Stimulated activated CD8-positive, alpha-beta memory T cell treated with anti-CD3 and anti-CD28 coated beads, Interleukin-2, amount 100 ng/mL, for 1 hour (primary cell): ENCODE results near the gene PSMA3.
"Not testable (repeated sequence)": the region's sequence is repeated elsewhere in the genome, so short reads cannot be mapped to it uniquely, and the experiment has no call there.

Experiments
- DNase-seq, 2 donors: peaks; one replicate each; pipeline ENCODE4 v3.0.0-alpha.2; 2020; ENCODE audit warnings: low read depth in 2 of 2

Gene PSMA3

DNA sequence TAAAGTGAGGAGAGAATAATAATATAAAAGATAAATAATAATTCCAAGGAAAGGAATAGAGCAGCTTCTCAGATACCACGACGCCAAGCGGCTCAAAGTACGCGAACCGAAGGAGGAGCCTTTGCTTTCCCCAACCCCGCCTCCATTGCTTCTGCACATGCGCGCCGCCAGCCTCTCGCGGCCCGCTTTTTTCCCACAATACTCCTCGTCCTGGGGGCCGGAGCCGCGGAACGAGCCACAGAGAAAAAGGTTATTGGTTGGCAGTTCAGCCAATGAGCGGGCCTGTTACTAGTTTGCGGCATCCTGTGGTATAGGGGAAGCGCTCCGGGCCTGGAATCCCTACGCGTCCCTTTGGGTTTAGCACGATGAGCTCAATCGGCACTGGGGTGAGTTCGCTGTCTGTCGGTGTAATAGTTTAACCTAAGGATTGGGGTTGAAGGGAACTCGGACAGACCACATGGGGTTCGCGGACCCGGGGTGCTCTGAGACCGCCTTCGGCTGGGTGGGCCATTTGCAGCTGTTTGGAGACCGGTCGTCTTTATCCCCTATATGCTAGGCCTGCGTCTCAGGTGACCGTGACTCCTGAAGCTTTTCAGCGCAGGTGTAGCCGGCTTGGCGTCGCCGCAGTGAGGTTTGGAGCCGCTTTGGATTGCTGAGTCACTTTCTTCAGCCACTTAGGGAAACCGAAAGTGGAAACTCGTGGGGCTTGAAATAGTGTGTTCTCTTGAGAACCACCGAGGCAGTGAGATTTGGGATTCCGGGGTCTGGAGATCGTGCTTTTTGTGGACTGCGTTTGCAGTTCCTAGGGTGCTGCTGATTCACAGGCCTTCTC is at the start of gene PSMA3:
Gene PSMA3, plus strand, starts transcription at position 288 of the 832 bp plus-strand sequence. Its CDS starts 78 bp downstream, at position 366.
- peak; percentile 93 to 96 for DNase-seq

DNA sequence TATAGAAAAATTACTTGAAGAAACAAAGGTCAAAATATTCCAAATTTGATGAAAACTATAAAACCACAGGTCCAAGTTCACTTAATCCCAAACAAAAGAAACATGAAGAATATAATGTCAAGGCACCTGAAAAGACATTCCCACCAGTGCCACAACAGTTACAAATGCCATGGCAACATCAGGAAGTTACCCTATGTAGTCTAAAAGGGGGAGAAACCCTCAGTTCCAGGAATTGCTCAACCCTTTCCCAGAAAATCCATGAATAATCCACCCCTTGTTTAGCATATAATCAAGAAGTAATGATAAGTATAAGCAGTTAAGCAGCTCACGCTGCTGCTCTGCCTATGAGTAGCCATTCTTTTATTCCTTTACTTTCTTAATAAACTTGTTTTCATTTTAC is 48.4 kb upstream of the PSMA3 start:
- DNase-seq = no peak

DNA sequence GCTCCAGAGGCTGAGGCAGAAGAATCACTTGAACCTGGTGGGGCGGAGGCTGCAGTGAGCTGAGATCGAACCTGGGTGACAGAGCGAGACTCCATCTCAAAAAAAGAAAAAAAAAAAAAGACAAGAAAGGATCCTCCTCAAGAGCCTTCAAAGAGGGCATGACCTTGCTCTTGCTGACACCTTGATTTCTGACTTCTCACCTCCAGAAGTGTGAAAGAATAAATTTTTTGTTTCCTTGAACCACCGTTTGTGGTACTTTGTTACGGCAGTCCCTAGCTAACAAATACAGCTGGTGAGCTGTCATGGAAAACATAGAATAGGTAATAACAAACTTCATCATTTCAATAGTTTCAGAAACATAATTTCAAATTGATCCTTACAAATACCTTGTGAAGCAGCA is 46.6 kb upstream of the PSMA3 start:
- no peak for DNase-seq

DNA sequence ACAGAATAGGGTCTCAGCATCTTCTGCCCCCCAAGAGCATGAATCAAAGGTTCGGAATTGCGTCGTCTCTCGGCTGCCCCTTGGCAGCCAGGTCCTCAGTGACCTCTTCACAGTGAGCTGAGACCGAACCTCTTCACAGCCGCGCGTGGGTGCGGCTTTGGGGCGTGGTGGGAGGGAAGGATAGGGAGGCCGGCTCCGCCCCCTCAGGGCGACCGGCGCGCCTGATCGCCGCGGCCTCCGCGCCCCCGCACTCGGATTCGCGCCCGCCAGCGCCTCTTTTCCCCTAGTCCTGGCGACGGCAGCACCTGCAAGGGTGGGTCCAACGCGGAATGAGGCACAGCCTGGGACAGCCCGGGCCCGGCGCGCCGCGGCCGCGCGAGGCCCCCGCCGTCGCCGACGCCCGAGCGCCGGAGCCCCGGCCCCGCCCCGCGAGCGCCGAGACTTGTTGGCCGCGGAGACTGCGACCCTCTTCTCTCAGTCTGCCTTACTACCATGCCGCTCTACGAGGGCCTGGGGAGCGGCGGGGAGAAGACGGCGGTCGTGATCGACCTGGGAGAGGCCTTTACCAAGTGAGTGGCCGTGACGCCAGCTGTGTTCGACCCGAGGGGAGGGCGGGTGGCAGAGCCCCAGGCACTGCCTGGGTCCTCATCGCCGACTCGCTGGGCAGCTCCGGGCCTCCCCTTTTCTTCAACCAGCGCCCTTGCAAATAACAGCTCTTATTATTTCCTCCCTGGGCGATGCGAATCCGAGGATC is 44.7 kb upstream of the PSMA3 start, which contains the start of gene ACTR10:
Gene ACTR10, plus strand, starts transcription at position 424 of the 754 bp plus-strand sequence. Its CDS starts 69 bp downstream, at position 493.
- DNase-seq = peak; percentile 74 to 77

DNA sequence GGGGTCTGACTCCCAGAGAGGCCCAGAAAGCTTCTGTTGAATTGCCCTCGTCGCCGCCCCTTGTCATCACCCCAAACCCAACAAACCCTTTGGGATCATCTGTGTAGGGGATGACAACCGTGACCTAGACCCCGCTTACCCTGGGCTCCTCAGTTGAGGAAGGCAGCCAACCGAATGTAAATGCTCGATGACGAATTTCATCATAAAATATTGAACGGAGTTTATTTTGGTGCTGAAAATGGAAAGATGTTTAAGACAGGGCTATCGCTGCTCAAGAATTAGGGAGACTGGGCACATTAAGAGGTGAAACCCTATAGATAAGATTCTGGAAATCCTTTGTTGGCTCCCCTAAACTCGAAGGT is 44.2 kb upstream of the PSMA3 start:
- no peak for DNase-seq

DNA sequence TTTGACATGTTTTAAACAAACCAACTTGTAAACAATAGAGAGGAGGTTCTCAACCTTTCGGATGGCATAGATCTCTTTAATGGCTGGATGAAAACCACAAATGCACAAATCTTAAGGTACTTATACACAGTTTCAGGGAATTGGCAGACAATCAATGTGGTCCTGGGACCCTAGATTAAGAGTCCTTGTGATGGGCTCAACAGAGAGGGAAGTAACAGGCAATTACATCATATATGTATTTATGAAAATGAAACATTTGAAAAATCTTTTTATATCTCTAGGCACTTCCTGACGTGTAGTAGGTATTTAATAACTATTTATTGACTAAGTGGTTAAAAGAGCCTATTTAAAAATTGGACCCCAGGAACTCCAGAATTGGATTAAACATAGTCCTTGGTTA is 43.8 kb upstream of the PSMA3 start:
- DNase-seq = no peak

DNA sequence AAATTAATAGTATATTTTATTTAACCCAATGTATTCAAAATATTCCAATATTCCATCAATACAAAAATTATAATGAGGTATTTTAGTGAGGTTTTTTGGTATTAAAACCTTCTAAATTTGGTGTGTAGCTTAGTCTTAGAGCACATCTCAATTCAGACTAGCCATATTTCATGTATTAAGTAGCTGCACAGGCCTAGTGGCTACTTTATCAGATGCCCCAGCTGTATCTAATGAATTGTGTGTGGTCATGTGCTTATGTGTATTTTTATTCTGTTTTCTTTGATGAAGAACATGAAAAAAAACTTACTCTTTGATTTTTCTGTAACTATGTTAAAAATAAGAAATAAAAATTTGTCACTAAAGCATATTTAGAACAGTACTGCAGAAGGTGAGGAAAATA is 31.5 kb upstream of the PSMA3 start:
- DNase-seq = no peak

DNA sequence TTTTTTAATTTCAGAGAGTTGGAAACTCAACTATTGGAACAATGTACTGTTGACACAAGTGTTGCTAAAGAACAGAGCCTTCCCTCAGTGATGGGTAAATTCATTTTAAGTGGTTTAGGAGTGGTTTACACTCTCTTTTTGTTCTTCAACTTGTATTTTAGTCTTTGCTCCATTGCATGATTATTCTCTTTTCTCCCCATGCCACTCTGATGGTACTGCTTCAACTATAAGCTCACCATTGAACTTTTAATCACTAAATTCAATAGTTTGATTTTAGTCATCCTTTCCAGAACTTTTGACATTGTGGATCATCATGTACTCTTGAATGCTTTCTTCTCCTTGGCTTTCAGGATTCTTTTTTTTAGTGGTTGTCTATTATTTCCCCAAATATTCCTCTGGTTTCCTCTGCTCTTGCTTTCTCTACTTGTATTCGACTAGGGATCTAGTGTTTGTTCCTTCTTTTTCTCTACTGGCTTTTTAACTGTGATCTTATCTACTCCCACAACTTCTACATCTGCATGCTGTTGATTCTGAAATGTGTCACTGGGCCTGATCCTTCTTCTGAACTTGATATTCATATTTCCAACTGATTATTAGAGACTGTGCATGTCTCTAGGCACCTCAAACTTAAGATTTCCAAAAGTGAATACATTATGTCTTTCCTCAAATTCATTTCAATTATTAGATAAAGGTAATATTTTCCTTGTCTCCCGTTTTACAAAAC is 29.3 kb upstream of the PSMA3 start:
- no peak for DNase-seq

DNA sequence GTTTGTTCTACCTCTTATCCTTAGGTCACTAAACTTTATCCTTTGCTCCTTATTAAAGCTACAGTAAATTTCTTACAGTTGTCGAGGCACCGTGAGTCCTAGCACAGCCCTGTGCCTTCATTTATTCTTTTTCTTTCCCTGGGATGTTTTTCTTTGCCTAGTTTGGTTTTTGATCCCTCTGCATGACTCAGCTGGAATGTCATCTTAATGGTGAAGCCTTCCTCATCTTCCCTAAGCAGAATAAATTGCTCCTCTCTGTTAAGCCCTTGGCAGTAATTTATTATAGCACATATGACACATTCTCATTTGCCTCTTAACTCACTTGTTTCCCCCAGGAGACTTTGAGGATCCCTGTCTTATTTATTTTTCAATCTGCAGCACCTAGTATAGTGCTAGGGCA is 28.1 kb upstream of the PSMA3 start:
- no peak for DNase-seq

DNA sequence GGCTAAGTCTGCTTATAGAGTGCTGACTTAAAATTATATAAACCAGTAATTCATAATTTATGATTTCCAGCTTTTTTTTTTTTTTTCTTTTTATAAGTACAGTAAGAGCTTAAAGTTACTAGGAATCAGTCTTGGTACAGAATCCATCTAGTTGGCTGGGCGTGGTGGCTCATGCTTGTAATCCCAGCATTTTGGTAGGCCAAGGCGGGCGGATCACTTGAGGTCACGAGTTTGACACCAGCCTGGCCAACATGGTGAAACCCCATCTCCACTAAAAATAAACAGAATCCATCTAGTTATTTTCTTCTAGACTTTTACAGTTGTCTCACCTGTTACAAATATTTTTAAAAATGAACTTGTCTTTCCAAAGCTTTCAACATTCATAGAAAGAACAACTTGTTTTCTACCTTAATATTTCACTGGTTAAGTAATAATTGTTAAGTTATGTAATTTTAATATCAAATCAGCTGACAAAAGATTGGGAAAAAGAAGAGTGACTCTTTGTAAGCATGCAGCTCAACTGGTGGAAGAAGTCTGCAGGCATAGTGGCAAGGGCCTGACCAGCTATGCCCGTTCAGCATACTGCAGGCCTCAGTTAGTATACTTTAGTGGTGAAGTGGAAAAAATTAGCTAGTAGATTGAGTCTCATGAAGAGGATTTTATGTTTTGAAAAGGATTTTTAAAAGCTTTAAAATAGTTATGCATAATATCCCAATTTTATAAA is 17.4 kb upstream of the PSMA3 start:
- no peak for DNase-seq

DNA sequence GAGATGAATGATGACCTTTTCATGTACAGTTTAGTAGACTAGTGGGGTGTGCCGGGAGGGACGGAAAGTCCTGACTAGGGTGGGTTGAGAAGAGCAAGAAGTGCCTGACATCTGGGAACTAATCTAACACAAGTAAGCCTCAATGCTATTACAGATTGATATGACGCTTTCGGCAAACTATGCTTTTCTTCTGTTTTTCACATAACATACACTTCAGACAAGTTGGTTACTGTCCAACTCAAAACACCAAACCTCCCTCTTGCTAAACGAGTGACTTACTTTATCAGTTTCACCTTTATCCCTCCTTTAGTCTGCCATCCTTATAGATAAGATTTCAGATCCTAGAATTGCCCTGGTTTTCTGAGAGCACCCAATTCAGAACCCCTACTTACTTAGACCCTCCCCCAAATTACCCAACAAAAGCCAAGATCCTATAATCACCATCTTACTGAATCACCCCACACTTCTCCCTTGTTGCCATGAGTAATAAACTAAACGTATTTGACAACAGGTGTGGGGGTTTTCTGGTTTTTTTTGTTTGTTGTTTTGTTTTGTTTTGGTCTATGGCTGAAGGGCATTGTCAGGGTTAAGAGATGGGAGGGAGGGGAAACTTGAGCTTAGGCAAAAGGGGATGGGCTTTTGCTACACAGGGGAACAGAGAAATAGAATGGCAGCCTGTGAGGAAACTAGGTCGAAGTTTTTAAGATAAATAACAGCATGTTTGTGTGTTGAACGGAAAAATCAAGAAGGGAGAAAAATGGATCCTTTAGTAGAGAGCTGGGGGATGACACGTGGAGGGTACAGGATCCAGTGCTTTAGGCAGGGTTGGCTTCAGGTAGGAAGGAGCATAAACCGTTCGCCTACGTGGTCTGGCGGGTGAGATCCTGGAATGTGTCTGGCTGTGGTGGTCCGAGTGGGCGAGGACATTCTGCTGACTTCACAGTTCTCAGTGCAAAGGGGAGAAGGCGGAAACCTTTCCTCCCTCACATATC is 6.1 kb upstream of the PSMA3 start:
- no peak for DNase-seq

DNA sequence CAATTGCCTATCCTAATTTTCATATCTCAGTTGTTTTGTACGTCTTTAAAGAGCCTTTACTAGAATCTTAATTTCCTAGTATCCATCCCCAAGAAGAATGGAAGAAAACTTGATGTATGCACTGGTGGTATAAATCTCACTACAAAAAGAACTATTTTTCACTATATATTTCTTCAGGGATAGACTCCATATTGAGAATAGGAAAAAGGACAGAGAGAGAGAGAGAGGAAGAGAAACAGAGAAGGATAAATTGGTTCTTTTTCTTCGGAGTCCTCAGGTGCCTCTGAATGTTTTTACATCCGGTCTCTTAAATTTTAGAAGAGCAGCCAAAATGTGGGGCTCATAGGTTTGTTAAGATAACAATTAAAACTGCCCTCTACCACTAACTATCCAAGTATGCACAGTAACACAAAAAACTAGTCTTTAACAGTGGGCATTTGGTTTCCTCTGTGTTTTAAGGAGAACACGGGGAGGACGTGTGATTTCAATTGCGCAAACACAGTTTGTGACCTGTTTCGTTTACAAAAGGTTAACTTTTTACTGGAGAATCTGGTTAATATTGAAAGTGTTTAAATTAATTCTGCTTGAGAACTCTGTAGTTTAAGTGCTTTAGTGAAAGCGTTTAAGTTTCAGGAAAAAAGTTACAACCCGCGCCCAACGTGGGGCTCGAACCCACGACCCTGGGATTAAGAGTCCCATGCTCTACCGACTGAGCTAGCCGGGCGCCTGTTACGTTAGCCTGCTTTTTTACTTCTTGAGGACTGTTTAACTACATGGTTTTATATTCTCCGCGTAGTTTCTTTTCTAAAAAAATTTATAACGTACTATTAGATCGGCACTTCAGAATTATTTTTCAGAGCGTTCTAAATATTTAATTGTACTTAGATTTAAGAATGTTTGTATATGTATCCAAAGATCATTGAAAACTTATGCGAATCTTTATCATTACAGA is 5.1 kb upstream of the PSMA3 start:
- DNase-seq = peak; percentile 71

DNA sequence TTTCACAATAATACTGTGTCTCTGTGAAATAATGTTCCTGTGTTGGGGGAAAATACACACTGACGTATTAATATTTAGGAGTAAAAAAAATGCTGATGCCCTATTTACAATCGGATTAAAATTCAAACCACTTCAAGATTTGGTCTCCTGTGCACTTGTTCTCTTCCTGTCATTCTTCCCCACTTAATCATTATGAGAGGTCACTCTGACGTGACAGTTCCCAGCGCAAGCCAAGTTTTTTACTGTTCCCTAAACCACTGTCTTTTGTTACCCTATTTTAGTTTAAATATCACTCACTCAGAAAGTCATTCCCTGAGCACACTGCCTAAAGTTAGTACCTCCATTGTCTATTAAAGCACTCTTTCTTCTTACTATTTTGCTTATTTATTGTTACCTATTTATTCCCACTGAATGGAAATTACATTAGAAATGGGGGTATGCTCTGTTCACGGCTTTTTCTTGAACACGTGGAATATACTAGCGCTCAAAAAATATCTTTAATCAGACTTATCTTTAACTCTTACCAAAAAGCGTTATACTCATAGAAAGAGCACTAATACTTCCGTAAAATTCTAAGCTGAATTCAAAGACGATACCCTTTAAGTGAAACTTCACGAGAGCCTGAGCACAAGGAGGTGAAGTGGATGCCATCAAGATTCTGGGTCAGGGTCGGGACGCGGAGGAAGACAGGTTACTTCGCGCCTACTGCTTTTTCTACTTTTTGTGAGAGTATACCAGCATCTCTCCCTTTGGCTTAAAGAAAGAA is 670 bp upstream of the PSMA3 start:
- no peak for DNase-seq

DNA sequence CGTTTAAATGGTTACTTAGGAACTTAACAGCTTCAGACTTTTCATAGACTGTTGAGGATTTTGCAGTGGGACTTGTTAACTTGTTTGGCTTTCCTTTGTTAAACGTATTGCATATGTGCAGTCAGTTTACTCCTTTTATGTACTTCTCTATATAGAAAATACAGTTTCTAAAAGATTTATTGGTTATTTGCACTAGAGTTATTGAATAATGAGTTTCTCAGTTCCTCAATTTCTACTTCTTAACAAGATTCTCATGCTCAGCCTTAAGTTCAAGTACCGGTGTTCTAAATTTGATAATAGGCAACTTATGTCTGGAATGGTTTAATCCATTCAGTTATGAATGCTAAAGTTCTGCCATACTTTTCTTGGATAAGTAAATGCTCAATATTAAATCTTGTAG is 919 bp downstream of the PSMA3 start:
- no peak for DNase-seq

DNA sequence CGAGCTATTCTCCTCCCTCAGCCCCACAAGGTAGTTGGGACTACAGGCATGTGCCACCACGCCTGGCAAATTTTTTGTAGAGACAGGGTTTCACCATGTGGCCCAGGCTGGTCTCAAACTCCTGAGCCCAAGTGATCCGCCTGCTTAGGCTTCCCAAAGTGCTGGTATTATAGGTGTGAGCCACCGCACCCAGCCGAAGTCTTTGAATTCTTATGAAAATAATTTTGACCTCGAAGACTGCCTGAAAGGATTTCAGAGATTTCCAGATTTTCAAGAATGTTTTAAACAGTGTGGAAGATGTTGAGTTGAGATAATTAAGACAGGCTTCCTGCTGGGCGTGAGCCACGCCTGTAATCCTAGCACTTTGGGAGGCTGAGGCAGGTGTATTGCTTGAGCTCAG is 5.0 kb downstream of the PSMA3 start:
- no peak for DNase-seq

DNA sequence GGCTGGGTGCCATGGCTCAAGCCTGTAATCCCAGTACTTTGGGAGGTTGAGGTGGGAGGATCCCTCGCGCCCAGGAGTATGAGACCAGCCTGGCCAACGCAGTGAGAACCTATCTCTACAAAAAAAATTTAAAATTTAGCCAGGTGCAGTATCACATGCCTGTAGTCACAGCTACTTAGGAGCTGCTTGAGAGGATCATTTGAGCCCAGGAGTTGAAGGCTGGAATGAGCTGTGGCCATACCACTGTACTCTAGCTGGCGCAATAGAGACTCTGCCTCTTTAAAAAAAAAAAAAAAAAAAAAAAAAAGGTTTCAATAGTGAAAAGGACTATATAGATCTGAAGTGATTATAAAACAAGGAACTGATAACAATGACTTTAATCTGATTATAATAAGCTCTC is 13.5 kb downstream of the PSMA3 start:
- no peak for DNase-seq

DNA sequence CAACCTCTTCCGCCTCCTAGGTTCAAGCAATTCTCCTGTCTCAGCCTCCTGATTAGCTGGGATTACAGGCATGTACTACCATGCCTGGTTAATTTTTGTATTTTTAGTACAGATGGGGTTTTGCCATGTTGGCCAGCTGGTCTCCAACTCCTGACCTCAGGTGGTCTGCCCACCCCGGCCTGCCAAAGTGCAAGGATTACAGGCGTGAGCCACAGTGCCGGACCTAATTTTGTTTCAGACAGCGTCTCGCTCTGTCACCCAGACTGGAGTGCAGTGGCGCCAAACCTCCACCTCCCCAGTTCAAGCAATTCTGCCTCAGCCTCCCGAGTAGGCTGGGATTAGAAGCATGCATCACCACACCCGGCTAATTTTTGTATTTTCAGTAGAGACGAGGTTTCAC is 17.4 kb downstream of the PSMA3 start:
- DNase-seq = not testable (repeated sequence)

DNA sequence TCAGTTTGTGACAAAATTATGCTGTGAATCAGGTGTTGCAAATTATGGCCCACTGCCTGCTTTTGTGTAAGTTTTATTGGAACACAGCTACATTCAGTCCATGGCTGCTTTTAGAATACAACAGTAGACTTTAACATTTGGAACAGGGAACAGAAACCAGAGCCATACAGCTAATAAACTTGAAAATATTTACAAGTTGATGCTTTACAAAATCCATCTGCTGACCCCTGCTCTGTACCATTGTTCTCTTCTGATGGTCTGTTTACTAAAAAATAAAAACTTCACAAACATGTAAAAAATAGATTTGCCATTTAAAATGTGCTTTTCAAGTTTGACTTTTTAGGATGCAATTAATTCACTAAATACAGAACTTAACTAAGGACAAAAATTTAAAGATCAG is 20.8 kb downstream of the PSMA3 start:
- DNase-seq = no peak

DNA sequence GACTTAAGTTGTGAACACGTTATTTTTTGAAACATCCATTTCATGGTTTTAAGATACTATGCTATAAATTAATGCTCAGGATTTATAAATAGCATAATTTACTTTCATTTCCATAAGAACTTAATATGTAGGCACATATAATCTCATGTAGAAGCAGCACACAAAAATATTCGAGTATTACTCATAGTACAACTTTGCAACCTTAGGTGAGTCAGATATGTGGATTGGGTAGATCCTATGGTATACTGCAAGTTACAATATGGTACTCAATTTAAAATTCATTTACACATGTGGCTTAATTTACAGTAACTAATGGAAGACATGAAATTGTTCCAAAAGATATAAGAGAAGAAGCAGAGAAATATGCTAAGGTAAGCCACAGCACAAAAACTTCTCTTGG is 26.0 kb downstream of the PSMA3 start:
- DNase-seq = no peak
